ENCODE measurements around the gene TAX1BP3. TPM values are rescaled to one million over a fixed set of nuclear protein-coding genes. Genes with fewer than 3 reads are reported as not detected.

Gene TAX1BP3
- total and polyA plus RNA-seq, 8 donors, result 52.7 to 267 (median 120) TPM

DNA sequence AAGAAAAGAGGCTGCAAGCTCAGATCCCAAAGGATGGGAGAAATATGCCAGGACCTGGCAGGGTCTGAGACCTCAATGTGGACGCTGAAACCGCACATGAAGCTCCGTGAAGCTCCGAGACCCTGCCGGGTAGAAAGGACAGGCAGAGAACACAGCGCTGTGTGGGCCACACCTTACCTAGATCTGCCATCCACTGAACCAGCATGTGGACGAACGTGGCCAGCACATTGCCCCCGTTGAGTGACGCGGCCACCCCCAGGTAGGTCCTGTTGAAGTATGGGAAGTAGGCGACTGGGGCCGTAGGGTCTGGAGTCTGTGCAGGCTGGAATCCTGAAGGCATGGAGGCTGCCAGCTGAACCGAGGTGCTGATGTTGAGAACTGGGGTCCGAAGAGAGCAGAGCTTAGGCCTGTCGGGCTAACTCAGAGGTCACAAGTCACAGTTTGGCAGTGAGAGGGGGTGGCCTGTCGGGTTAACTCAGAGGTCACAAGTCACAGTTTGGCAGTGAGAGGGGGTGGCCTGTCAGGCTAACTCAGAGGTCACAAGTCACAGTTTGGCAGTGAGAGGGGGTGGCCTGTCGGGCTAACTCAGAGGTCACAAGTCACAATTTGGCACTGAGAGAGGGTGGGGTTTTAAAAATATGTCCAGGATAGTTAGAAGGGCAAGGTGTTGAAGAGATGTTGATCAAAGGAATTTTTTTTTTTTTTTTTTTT lies 53.1 kb downstream of the TAX1BP3 start:
- no peak overlapping the region for H3K27ac ChIP-seq
- TF ChIP-seq POLR2AphosphoS5 (IDR thresholded peaks at IDR 0.05), result no peak
- TF ChIP-seq EP300 (IDR thresholded peaks at IDR 0.05), result no peak
- TF ChIP-seq, protein P1, sequence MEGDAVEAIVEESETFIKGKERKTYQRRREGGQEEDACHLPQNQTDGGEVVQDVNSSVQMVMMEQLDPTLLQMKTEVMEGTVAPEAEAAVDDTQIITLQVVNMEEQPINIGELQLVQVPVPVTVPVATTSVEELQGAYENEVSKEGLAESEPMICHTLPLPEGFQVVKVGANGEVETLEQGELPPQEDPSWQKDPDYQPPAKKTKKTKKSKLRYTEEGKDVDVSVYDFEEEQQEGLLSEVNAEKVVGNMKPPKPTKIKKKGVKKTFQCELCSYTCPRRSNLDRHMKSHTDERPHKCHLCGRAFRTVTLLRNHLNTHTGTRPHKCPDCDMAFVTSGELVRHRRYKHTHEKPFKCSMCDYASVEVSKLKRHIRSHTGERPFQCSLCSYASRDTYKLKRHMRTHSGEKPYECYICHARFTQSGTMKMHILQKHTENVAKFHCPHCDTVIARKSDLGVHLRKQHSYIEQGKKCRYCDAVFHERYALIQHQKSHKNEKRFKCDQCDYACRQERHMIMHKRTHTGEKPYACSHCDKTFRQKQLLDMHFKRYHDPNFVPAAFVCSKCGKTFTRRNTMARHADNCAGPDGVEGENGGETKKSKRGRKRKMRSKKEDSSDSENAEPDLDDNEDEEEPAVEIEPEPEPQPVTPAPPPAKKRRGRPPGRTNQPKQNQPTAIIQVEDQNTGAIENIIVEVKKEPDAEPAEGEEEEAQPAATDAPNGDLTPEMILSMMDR (IDR thresholded peaks at IDR 0.05), result no peak
- TF ChIP-seq POLR2A (IDR thresholded peaks at IDR 0.05), result no peak
- intact Hi-C loops (cut with DNase I; ENCODE audit: low total_unique reads), result no loop called here
- H3K36me3 ChIP-seq, result peaks cover 44 to 100% (median 99%) of the 10 kb centered on the region in 4 donors
- H3K27me3 ChIP-seq, result no peaks in the 10 kb centered on the region
- no peak overlapping the region for H3K4me3 ChIP-seq
- DNase-seq, result no peak
- WGBS, 5 donors, result 93 to 98% (median 95%) methylated on average over 18 of the region's 18 CpGs
- H3K4me1 ChIP-seq, result peaks cover 0 to 5% (median 0%) of the 10 kb centered on the region in 4 donors
- H3K9me3 ChIP-seq, result no peaks in the 10 kb centered on the region

DNA sequence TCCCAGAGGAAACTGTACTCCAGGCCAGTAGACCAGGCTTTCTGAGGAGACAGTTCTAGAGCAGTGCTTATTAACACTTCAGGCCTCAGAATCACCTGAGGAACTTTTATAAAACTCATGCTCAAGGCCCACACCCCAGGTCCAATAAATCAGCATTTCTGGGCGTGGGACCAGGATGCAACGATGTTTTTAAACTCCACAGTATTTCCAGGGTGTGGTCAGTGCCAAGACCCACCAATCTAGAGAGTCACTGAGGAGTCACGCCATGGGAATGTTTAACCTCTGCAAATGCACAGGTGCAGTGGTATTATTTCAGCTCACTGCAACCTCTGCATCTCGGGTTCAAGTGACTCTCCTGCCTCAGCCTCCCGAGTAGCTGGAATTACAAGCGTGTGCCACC lies 55.3 kb downstream of the TAX1BP3 start:
- WGBS, 5 donors, result 83 to 94% (median 89%) methylated on average over 6 of the region's 6 CpGs
- TF ChIP-seq, protein P1 (IDR thresholded peaks at IDR 0.05), result no peak
- no peak for DNase-seq
- Histone ChIP-seq H3K9me3 (no peaks in the 10 kb centered on the region), H3K27me3 (no peaks in the 10 kb centered on the region), H3K36me3 (peaks cover 57 to 100% (median 99%) of the 10 kb centered on the region in 4 donors), H3K27ac (no peak overlapping the region), H3K4me1 (peaks cover 0 to 5% (median 0%) of the 10 kb centered on the region in 4 donors), H3K4me3 (no peak overlapping the region)
- intact Hi-C loops (cut with DNase I; ENCODE audit: low total_unique reads), result no loop called here

Other genes with a start within 250 kb of the TAX1BP3 start
- not detected for gene OR1E2, start 234.7 kb downstream of the TAX1BP3 start, total RNA-seq
- gene OR1E2, start 234.7 kb downstream of the TAX1BP3 start, polyA plus RNA-seq, result not detected
- gene SPATA22, start 196.8 kb downstream of the TAX1BP3 start, total RNA-seq, result 1 to 10 TPM in 1 of 5 donors, not detected in 4; 4.1 TPM
- gene SPATA22, start 196.8 kb downstream of the TAX1BP3 start, polyA plus RNA-seq, result 1 to 10 TPM in 1 of 3 donors, not detected in 2; 1.1 TPM
- gene ASPA, start 192.6 kb downstream of the TAX1BP3 start, total RNA-seq, result 1 to 10 TPM in 4 of 5 donors, not detected in 1; 2.7 to 7.3 (median 4.7) TPM
- gene ASPA, start 192.6 kb downstream of the TAX1BP3 start, polyA plus RNA-seq, result 1 to 10 TPM in 2 of 3 donors, under 1 TPM in 1; 0.53 to 3.1 (median 2.2) TPM
- gene TRPV3, start 110.8 kb downstream of the TAX1BP3 start, total RNA-seq, result 1 to 10 TPM in 3 of 5 donors, under 1 TPM in 2; under 0.01 to 6.7 (median 1.2) TPM
- gene TRPV3, start 110.8 kb downstream of the TAX1BP3 start, polyA plus RNA-seq, result under 1 TPM in 2 of 3 donors, not detected in 1; 0.25 to 0.33 TPM
- gene TRPV1, start 59.2 kb downstream of the TAX1BP3 start, total RNA-seq, result 10 to 100 TPM in 4 of 5 donors, 1 to 10 TPM in 1; 3.9 to 71.8 (median 19.4) TPM
- 1 to 10 TPM in 2 of 3 donors, under 1 TPM in 1; 0.92 to 4.2 (median 3.1) TPM for gene TRPV1, start 59.2 kb downstream of the TAX1BP3 start, polyA plus RNA-seq
- 10 to 100 TPM; 10.5 to 29.4 (median 12.3) TPM for gene SHPK, start 32.3 kb downstream of the TAX1BP3 start, total RNA-seq
- gene SHPK, start 32.3 kb downstream of the TAX1BP3 start, polyA plus RNA-seq, result 1 to 10 TPM; 4.9 to 5.5 (median 5.1) TPM
- 10 to 100 TPM; 10.5 to 74.5 (median 18.0) TPM for gene CTNS, start 31.8 kb downstream of the TAX1BP3 start, total RNA-seq
- gene CTNS, start 31.8 kb downstream of the TAX1BP3 start, polyA plus RNA-seq, result 1 to 10 TPM; 4.0 to 9.2 (median 5.4) TPM
- gene EMC6, start 234 bp upstream of the TAX1BP3 start, total RNA-seq, result 10 to 100 TPM in 2 of 5 donors, 1 to 10 TPM in 1, not detected in 2; 2.6 to 28.6 (median 19.1) TPM
- gene EMC6, start 234 bp upstream of the TAX1BP3 start, polyA plus RNA-seq, result 10 to 100 TPM; 60.2 to 75.6 (median 75.3) TPM
- 10 to 100 TPM in 1 of 5 donors, 1 to 10 TPM in 3, not detected in 1; 3.7 to 37.5 (median 7.1) TPM for gene P2RX5, start 27.6 kb upstream of the TAX1BP3 start, total RNA-seq
- gene P2RX5, start 27.6 kb upstream of the TAX1BP3 start, polyA plus RNA-seq, result 1 to 10 TPM in 2 of 3 donors, not detected in 1; 1.1 to 7.1 TPM
- gene HASPIN, start 55.3 kb upstream of the TAX1BP3 start, total RNA-seq, result under 1 TPM in 3 of 5 donors, not detected in 2; 0.55 to 0.89 (median 0.87) TPM
- under 1 TPM in 2 of 3 donors, not detected in 1; 0.30 to 0.68 TPM for gene HASPIN, start 55.3 kb upstream of the TAX1BP3 start, polyA plus RNA-seq
- 10 to 100 TPM in 3 of 5 donors, 1 to 10 TPM in 2; 4.5 to 39.4 (median 13.6) TPM for gene ITGAE, start 132.6 kb upstream of the TAX1BP3 start, total RNA-seq
- 10 to 100 TPM; 36.9 to 66.8 (median 55.9) TPM for gene ITGAE, start 132.6 kb upstream of the TAX1BP3 start, polyA plus RNA-seq
- gene NCBP3, start 177.7 kb upstream of the TAX1BP3 start, total RNA-seq, result 10 to 100 TPM in 4 of 5 donors, 1 to 10 TPM in 1; 7.6 to 40.6 (median 28.1) TPM
- 10 to 100 TPM in 2 of 3 donors, 1 to 10 TPM in 1; 8.6 to 31.0 (median 19.1) TPM for gene NCBP3, start 177.7 kb upstream of the TAX1BP3 start, polyA plus RNA-seq
- gene CAMKK1, start 224.5 kb upstream of the TAX1BP3 start, total RNA-seq, result 10 to 100 TPM in 1 of 5 donors, 1 to 10 TPM in 3, under 1 TPM in 1; 0.58 to 15.1 (median 6.2) TPM
- 1 to 10 TPM; 2.1 to 6.4 (median 3.1) TPM for gene CAMKK1, start 224.5 kb upstream of the TAX1BP3 start, polyA plus RNA-seq
- gene P2RX1, start 247.9 kb upstream of the TAX1BP3 start, total RNA-seq, result 10 to 100 TPM in 1 of 5 donors, 1 to 10 TPM in 4; 2.4 to 13.4 (median 6.7) TPM
- gene P2RX1, start 247.9 kb upstream of the TAX1BP3 start, polyA plus RNA-seq, result 1 to 10 TPM in 1 of 3 donors, under 1 TPM in 2; 0.75 to 2.4 (median 0.92) TPM

All from stomach (tissue), 9 donors.